Glomerular visceral epithelial cell (primary cell): Measurements from ENCODE around the gene RAB44.
"Not testable (repeated sequence)": the region's sequence is repeated elsewhere in the genome, so short reads cannot be mapped to it uniquely, and the experiment has no call there.

ENCODE experiments used
- DNase-seq: peaks from one replicate; pipeline ENCODE4 v3.0.0-alpha.2; 2016; ENCODE audit errors: extremely low spot score

RAB44 gene

GRCh38 chr6:36706339-36706738 lies 8.7 kb downstream of the RAB44 start:
- no peak for DNase-seq

GRCh38 chr6:36712816-36713215 lies 15.2 kb downstream of the RAB44 start:
- DNase-seq: no peak

GRCh38 chr6:36713846-36714245 lies 16.2 kb downstream of the RAB44 start:
- DNase-seq: no peak

- DNase-seq: no peak
These were observed 16.9 kb downstream of the RAB44 start for GRCh38 chr6:36714511-36714910.

- no peak for DNase-seq
These were observed 17.8 kb downstream of the RAB44 start for GRCh38 chr6:36715469-36715868.

- DNase-seq: no peak
These were observed 19.0 kb downstream of the RAB44 start for GRCh38 chr6:36716476-36717093.

- no peak for DNase-seq
These were observed 19.7 kb downstream of the RAB44 start for GRCh38 chr6:36717231-36717825.

- no peak for DNase-seq
These were observed 20.4 kb downstream of the RAB44 start for GRCh38 chr6:36717871-36718540.

GRCh38 chr6:36718560-36718959 lies 20.9 kb downstream of the RAB44 start:
- no peak for DNase-seq

GRCh38 chr6:36719126-36719525 lies 21.5 kb downstream of the RAB44 start:
- DNase-seq: no peak

GRCh38 chr6:36720251-36721141 lies 22.9 kb downstream of the RAB44 start:
- no peak for DNase-seq

GRCh38 chr6:36721369-36722140 lies 23.9 kb downstream of the RAB44 start:
- no peak for DNase-seq

GRCh38 chr6:36722365-36722764 lies 24.7 kb downstream of the RAB44 start:
- no peak for DNase-seq

- DNase-seq: no peak
These were observed 25.3 kb downstream of the RAB44 start for GRCh38 chr6:36722879-36723278.

GRCh38 chr6:36723992-36724391 lies 26.4 kb downstream of the RAB44 start:
- not testable (repeated sequence) for DNase-seq

GRCh38 chr6:36724514-36725390 lies 27.1 kb downstream of the RAB44 start:
- peak; percentile 75 for DNase-seq

GRCh38 chr6:36725581-36725980 lies 28.0 kb downstream of the RAB44 start:
- no peak for DNase-seq

- peak; percentile 51 for DNase-seq
These were observed 29.9 kb downstream of the RAB44 start for GRCh38 chr6:36727505-36728021.

- DNase-seq: no peak
These were observed 30.9 kb downstream of the RAB44 start for GRCh38 chr6:36728289-36729160.
